ENCODE results near the gene IFNL4.

Gene IFNL4

DNA sequence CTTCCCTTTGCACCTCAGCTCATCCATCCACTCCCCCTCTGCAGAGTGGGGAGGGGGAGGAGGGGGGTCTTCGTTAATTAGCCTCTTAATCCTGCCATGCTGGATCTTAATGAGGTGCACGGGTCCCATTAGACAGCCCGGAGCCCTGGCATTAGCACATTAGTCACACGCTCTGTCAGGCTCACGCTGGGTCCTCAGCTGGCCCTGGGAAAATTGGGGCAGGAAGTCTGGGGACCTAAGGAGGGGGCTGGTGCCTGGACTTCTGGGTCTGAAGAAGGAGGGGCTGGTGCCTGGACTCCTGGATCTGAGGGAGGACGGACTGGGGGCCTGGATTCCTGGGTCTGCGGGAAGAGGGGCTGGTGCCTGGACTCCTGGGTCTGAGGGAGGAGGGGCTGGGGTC is 52.3 kb downstream of the IFNL4 start:
- Histone ChIP-seq H3K9me3 (ENCODE audit: control insufficient read depth, low read length) (no peaks in the 10 kb centered on the region), H3K36me3 (ENCODE audit: control insufficient read depth, insufficient read depth, low read length) (no peaks in the 10 kb centered on the region), H3K27ac (ENCODE audit: insufficient read depth, low read depth, low read length, poor library complexity, severe bottlenecking) (no peak overlapping the region), H3K4me1 (ENCODE audit: control insufficient read depth, insufficient read depth, low read length) (peaks cover 6% of the 10 kb centered on the region), H3K27me3 (ENCODE audit: control insufficient read depth, insufficient read depth, low read length, poor library complexity, severe bottlenecking) (peaks cover 42% of the 10 kb centered on the region), H3K4me3 (ENCODE audit: insufficient read depth, low read depth, low read length) (no peak overlapping the region)
- WGBS, 2 experiments: 30 to 35% methylated on average over 7 of the region's 7 CpGs

Measured in ectodermal cell (in vitro differentiated cells).